ENCODE measurements around the gene FASTK.
A peak's percentile ranks its signal among the peaks of the same experiment; 100 is the strongest.

The FASTK gene

DNA sequence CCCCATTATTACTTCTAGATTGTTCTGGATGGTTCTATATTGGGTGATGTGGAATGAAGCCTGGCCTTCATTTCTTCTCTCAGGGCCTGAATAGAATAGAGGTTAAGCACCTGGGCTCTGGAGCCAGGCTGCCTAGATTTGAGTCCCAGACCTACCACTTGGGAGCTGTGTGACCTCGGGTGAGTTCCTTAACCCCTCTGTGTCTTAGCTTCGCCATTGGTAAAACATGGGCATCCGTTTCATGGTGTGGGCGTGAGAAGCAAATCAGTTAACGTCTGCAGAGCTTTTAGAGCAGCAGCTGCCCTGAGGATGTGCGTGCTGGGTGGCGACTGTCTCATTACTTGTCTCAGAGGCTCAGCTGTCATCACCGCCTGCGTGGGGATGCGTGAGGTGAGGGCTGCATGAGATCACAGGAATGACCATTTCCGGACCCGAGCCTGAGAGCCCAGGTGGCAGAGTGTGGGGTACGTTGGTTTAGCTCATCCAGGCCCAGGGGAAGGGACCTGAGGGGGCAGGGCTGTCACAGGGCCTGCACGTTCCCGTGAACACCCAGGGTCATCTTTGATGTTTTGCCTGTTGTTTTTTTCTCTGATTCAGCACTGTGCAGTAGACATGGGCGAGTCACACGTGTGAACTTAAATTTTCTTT is 15.3 kb upstream of the FASTK start:
- DNase-seq: no peak

DNA sequence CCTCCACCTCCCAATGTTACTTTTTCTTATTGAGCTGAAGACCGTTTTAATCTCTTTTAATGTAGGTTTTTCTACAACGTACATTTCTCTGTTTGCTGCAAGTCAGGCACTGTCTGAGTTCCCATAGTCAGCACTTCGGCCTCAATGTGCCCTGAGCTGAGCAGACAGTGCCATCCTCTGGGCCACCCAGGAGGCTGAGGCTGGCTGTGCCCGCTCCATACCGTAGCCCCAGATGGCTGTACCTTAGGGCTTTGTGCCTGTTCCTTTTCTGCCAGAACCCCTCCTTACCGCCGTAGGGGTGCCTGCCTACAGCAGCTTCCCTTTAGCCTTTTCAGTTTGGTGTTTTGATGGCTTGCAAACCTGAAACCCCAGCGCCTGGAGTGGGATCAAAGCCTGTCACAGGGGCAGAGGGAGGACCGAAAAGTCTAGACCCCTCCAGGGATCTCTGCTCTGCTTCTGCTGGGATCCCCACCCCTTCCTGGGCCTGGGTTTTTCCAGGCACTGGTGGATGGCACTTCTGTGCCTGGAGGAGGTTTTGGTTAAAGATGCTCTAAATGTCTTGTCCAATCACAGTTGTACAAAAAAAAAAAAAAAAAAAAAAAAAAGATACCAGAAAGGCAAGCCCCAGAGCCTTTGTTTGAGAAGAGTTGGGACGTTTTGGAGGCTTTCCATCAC is 14.7 kb upstream of the FASTK start:
- DNase-seq: peak; percentile 7

DNA sequence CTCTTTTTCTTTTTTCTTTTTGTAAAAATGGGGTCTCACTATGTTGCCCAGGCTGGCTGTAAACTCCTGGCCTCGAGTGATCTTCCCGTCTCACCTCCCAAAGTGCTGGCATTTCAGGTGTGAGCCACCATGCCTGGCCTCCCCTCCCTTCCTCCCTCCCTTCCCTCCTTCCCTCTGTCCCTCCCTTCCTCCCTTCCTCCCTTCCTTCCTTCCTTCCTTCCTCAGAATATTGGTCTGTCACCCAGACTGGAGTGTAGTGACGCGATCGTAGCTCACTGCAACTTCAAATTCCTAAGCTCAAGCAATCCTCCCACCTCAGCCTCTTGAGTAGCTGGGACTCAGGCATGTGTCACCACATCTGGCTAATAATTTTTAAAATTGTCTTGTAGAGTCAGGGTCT is 14.1 kb upstream of the FASTK start:
- no peak for DNase-seq

DNA sequence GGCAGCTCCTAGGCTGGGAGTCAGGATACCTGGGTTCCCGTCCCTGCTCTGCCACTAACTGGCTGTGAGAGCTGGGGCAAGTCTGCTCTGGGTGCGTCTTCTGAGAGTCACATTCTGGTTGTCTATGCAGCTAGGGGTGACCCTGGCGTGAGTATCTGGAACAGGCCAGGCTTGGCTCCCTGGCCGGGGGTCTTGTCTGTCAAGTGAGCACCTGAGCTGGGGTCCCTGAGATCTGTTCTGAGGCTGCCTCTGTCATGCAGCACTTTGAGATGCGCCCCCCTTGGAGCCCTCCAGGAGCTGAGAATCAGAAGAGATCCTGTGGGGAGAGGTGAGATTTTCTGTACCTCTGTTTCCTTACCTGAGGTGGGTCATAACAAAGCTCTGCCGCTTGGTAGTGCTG is 13.1 kb upstream of the FASTK start:
- DNase-seq: no peak

DNA sequence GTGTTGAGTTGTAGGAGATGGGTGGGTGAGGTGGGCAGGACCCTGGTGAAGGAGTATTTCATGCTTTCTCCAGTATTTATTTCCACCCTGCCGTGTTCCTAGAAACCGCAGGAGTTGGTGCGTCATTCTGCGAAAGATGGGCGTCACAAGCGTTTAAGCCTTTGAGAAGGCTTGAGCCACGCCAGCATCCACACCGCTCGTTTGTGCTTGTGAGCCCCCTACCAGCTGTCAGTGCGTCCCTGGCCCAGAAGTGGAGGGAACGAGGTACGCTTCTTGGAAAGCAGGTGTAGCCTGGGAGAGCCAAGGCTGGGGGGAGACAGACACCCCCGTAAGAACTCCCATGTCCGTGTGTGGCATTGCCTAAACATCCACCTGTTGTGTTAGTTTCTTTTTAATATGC is 11.4 kb upstream of the FASTK start:
- DNase-seq: no peak

DNA sequence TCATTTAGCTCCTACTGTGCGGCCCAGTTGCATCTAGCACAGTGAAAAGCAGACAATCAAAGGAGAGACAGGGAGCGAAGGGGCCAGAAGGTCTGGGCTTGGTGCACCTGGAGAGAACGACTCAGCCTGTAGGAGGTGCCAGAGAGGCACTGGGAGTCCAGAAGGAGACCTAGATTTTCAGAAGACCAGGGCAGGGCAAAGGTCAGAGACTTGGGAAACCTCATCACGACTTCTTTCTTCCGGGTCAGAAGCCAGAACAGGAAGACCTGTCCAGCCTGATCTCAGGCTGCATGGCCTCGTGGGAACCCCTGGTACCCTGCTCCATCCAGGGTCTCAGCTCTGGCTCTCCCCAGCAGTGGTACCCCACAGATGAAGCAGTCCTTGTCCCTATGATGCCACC is 10.8 kb upstream of the FASTK start:
- no peak for DNase-seq

DNA sequence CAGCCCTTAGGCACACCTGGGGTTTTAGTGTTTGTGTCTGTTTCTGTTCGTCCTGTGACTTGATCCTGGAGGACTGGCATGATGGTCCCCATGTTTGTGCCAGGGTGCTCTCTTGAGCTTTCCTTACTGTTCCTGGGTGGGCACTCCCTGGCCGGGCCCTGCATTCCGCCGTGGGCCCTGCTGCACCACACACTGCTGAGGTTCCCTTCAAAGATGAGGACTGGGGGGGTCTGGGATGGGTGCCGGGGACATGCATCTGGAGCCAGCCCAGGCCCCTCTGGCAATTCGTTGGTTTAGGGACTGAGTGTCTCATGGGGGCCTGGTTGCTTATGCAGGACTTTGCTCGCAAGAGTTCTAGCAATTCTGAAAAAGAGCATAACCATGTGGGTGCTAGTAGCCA is 10.4 kb upstream of the FASTK start:
- DNase-seq: no peak

DNA sequence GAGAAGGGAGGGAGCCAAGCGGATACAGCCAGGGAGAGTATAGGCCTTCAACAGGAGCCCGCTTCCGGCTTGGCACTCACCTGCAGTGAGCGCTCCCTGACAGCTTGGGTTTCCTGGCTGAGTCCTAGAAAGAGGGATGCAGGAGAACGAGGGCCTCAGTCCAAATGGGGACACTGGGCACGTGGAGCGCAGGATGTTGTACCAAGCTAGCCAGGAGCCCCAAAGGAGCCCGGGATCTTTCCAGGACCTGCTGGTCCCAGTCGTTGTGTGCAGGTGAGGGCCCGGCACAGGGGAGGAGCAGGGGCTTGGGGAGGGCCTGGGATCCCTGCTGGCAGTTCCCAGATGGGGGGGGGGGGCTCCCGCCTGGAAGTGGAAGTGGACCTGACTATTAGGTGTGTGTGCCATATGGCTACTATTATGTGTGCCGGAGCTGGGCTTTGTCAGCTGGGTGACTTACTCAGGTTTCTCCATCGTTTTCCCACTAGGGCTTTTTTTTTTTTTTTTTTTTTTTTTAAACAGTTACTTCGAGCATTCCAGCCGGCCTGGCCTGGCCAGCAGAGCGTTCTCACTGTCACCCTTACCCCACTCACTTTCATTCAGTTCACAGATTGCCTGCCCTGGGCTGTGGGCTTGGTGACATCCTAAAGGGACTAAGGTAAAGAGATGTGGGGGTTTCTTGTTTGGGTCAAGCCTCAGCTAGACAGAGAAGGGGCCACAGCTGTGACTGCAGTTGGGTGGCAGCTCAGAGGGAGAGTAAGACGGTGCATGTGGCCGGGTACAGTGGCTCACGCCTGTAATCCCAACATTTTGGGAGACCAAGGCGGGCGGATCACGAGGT is 9.5 kb upstream of the FASTK start:
- DNase-seq: no peak

DNA sequence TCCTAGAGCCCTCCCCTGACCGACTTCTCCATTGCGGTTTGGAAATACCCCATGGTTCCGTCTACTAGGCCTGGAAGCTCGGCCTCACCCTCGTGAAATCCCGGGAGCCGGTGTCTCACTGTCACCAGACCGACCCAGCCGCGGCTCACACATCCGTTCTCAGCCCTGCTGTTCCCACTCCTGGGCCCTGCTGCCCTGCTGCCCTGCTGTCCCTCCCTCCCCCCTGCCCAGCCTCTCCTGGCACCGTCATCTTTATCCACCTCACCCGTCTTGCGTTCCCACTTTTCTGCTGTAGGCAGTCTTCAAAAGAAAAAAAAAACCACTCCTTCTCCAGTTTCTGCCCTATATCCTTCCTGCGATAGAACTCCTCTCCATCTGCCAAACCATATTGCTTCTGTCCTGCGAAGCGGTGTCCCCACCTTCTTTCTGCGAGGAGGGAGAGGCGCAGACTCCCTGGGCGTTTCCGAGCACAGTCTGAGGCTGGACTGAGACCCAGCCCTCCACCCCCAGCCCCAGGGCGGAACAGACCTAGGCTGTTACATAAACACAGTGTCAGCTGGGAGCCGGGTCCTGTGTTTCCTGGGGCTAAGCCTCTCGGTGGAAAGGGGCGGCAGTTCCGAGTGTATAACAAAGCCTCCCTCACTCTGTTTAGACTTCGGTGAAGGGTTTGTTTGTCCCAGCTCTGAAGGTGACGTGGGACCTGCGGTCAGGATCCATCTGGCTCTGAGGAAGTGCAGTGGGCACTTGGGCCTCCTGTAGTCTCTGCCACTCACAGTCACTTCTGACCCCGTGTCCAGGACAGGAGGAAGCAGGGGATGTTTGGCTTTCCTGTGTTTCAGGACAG is 8.5 kb upstream of the FASTK start:
- no peak for DNase-seq

DNA sequence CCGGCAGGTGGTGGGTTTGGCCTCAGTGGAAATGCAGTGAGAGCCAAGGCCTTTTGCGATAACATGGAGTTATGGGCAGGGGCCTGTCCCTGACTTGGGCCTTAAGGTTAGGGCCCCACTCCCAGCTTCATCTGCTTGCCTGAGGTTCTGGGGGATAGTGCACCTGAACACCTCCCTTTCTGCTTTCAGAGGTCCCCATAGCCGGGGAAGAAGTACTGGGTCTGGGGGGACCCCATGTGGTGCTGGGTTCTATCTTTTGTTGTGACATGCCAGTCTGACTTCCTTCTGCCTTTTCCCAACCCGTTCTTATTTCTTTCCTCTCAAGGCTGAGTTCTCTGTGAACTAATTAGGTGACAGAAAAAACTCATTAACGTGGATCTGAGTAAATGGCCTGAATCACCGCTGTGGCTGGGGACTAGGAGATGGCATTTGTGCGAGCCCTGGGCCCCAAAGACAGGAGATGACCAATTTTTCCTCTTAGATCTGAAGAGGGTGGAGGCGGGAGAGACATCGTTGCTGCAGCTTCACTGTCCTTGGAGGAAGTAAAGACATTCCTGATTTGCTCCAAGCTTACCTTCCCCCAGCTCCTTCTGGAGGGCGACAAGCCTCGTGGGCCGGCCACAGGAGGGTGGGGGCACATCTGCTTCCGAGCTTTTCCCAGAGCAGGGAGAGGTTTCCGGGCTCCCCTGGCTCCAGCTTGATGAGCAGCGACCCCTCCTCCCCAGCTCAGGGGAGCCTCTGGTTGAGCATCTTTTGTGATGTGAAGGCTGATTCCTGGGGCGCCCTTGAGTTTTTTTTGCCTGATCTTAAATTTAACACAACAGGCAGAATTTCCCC is 7.6 kb upstream of the FASTK start:
- no peak for DNase-seq

DNA sequence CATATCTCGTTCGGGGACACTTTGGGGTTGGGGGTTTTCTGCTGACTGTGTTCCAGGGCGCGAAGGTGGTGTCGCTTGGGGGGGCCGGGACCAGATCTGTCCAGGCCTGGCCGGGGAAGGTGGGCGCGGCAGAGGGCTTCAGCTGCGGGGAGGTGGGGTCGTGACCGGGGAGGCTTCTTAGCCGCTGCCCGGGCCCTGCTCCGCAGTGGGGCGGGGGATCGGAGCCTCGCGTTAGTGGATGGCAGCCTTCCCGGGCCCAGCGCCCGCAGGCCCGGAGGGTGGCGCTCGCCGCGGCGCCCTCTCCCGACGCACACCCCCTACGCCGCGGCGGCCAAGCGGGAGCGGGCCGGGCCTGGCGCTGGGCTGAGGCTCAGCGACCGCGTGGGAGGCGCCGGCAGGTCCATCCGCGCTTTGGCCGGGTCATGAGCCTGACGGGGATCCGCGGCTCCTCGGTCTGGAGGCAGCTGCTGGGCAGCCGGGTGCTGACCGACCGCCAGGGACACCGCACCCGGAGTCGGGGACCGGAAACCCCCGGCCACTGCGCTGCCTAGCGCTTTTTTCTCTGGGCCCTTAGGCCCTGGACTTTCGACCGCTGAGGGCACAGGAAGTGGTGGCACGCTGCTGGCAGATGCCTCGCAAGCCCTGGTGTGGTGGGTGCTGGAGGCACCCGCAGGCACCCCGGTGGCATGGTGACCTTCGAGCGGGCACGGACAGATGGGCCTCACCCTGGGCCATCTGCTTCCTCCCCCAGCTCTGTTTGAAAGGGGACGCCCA is 6.8 kb upstream of the FASTK start:
- peak; percentile 48 for DNase-seq

DNA sequence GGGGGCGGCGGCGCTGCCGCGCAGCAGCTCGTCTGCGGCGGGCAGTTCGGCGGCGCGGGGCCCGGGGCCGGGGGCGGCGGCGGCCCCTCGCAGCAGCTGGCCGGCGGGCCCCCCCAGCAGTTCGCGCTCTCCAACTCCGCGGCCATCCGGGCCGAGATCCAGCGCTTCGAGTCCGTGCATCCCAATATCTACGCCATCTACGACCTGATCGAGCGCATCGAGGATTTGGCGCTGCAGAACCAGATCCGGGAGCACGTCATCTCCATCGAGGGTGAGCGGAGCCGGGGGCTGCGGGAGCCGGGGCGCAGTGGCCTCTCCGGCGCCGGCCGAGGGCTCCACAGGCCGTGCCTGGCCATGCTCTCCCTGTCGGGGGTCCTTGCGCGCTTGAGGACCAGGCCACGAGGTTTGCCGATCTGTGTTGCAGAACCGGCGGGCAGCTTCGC is 6.2 kb upstream of the FASTK start:
- peak; percentile 40 for DNase-seq

DNA sequence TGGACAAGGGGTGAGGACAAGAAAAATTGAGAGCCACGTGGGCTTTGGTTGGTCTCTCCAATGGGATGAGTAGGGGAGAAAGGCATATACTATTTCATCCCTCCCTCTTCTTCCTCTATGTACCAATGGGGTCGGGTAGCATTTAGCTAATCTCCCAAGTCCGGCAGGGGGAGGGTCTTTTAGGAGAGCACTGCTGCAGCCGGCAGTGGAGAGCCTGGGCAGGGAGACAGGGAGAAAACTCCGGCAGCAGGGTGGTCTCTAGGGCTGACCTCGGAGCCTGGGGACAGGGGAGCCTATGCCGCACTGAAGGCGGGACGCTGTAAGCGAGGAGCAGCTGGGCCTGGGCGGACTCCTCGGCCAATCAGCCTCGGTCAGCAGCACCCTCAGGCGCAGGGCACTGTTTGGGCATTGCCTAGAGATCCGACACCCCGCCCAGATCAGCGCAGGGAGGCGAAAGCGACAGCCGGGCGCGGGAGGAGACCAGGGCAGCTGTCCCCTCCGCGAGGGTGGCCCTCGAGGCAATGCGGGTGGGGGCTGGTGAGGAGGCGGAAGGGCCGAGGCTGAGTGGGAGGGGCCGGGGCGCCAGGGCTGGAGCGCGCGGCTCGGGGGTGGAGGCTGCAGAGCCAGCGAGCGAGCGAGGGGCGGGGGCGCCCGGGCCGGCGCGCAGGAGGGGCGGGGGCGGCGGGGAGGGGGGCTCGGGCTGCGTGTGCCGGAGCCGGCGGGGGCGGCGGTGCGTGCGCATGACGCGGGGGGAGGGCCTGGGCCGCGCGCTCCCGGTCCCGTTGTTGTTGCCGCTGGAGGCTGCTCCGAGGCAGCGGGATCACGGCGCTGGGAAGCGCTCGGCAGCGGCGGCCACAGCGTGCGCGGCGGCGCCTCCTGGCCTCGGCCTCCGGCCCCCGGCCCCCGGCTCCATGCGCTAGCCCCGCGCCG is 5.3 kb upstream of the FASTK start, which contains the start of gene AGAP3:
TSS of gene AGAP3 (plus strand) at position 785 of the 930 bp plus-strand sequence. CDS start 267 bp downstream, outside the sequence.
- DNase-seq: peak; percentile 72

DNA sequence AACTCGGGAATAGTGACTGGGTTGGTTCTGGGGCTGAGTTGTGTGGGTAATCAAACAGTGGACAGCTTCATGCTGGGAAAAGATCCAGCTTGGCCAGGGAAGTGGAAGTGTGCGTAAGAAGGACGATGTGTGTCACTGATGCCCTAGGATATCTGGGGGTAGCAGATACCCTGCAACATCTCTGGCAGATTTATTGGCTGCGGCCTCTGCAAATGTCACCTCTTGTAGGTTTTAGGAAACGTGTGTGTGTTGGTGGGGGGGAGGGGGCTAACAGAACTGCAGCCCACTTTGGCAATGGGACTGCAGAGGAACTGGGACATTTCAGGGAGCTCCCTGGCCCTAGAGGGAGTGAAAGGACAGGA is 4.7 kb upstream of the FASTK start:
- no peak for DNase-seq

DNA sequence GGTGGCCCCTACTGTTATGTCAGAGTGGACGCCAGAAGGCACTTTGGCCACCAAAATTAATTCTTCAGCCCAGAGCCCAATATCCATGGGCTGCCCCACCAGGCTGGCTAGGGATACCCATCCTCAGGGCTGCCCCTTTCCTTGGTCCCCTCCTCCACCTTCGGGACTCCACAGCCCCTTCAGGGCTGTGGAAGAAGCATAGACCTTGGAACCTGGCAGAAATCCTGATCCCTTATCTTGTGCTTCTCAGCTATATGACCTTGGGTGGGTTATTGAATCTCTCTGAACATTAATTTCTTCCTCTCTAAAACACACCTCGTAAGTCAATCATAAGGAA is 3.2 kb upstream of the FASTK start:
- no peak for DNase-seq

DNA sequence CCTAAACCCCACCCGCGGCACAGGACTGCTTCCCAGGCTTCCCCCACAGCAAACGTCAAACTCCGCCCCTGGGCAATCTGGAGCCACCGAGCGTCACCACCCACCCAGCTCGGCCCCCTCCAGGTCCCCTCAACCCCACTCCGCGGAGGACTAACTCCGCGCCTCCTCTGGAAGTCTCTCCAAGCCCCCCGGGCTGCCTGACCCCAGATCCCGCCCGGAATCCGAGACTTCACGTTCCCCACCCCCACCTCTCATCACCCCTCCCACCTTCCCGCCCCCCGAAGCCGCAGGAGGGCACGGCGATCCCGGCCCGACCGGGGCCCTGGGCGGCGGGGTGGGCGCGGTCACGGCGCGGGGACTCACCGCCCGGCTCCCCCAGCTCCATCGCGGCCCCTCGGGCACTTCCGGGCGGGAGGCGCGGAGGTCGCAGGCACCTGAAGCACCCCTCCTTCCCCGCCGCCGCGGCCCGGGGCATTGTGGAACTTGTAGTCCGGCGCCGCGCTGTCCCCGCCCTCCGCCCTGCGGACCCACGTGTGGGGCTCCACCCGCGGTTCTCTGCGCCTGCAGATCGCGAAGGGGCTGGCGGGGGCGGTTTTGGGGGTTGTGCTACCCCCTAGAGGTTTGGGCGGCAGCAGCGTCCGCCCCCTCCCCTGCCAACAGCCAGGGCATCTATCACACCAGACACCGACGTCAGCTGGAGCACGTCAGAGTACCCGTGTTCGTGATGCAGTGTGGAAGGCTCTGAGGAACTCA is 2.6 kb upstream of the FASTK start, which contains the start of gene TMUB1:
TSS of gene TMUB1 (minus strand) at position 423 of the 753 bp plus-strand sequence. CDS start 930 bp downstream, outside the sequence.
- peak; percentile 85 for DNase-seq

DNA sequence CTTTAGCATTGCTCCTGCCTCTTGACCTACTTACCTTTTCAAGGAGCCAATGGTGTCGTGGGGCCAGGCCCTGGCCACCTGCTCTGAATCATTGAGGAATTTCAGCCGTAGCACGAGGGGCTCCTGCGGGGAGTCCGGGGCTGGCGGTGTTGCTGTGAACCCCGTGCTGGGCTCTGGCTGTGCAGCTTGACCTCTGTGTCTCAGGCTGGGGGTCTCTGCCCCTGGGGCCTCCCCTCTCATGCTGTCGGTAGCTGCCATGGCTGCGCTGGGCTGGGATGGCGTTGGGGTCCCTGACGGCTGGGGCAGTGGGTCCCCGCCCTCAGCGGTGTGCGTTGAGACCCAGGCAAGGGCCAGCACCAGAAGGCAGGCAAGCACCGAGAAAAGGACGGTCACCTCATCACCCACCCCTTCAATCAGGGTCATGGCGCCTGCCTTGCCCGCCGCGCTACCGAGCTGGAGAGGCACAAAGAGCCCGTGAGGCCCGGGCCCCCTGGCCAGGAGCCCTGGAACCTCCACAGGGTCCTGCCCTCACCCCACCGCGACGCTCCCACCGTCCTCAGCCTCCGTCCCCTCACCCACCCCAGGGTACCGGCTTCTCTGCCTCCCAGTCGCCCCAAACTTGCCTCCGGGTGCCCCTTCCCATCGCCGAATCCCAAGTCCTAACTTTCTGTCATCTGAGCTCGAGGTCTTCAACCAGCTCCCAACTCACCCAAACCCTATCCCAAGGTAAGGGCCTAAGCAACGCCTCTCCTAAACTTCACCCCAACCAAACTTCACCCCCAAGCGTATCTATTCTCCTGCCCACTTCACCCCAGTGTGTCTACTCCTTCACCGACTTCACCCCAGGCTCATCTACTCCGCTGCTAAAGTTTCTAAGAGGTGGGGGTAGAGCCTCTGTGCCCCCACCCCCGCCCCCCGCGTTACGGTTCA is 1.8 kb upstream of the FASTK start:
- no peak for DNase-seq
